Measurements from ENCODE around the gene GNPNAT1.
A peak's percentile ranks its signal among the peaks of the same experiment; 100 is the strongest.
"Not testable (repeated sequence)": the region's sequence is repeated elsewhere in the genome, so short reads cannot be mapped to it uniquely, and the experiment has no call there.

GNPNAT1 gene

DNA sequence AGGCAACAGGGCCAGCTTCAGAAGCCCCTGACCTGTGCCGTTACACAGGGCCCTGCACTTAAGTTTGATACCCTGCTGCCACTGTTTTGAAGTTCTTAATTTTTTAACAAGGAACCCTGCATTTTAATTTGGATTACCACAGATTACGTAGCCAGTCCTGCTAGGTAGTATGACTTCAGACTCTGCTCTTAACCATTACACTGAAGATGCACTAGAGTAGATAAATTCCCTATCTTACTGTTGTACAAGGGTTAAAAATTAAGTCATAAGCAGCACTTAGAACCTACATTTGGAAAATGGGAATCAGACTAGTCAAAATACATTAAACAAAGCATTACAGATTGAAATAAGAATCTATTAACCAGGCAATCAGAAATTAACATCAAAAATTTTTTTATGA lies 2.3 kb downstream of the GNPNAT1 start:
- no peak for DNase-seq

DNA sequence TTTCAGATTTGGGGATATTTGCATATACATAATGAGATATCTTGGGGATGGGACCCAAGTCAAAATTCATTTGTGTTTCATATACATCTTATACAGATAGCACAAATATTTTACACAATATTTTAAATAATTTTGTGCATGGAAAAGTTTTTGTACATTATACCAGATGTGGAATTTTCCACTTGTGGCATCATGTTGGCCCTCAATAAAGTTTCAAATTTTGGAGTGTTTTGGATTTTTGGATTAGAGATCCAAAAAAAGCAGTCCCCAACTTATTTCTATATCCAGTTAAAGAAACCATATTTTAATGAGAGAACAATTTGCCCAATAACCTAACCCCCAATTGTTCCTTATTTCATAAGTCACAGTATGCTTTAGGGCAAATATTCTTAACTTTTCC lies 4.5 kb downstream of the GNPNAT1 start:
- no peak for DNase-seq

DNA sequence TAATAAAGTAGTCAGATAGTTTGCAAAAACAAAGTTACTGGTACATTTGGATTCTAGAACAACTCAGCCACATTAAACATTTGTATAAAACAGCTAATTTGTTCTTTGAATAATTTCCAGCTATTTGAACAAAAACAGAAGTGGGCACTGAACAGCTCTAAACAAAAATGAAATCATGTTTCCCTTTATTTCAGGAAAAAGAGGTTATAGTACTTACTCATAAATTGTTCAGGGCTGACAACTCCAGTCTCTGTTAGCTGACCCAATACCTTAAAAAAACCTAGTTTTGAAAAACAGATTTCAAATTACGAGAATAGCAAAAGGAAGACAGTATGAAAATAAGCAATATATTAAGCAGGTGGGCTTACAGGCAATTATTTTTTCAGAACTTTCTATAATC lies 8.2 kb downstream of the GNPNAT1 start:
- DNase-seq, result no peak

DNA sequence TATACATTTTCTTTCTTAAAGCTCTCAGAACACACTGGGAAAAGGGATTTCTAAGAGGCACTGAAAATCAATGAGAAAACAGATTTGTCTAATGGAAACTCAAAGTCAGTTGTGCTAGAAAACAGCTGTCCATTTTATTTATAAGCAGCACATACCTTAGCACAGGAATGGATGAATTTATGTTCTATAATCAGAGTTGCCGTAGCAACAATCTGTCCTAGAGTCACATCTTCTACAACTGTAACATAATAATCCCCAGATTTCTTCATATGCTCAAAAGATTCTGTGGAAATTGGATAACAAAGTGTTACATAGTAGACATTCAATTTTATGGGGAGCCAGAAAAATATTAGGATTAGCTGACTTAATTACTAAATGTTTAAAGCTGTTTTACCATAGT lies 9.8 kb downstream of the GNPNAT1 start:
- DNase-seq, result no peak

DNA sequence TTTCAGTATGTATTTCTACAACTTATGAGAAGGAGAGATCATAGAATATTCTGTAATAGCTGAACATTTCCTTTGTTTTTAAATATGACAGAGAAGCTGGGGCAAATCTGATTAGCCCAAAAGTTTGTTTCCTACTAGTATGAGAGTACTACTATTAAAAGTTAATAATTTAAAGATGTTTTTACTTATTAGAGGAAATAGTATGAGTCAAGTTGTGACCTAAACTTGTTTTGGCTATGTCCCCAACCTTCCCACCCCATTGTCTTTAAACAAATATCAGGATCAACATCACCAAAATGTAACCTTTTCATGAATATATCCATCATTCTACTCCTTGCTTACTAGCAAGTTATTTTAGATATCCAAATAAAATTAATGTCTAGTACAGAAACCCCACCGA lies 10.5 kb downstream of the GNPNAT1 start:
- DNase-seq, result no peak

DNA sequence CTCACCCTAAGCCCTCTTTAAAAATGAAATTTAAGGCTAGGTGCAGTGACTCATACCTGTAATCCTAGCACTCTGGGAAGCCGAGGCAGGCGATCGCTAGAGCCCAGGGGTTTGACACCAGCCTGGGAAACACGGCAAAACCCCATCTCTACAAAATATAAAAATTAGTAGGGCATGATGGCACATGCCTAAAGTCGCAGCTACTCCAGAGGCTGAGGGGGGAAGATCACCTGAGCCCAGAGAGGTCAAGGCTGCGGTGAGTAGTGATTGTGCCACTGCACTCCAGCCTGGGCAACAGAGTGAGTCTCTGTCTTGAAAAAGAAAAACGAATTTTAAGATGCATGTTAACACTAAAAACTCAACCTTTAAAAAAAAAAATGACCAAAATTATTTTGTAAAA lies 12.7 kb downstream of the GNPNAT1 start:
- no peak for DNase-seq

DNA sequence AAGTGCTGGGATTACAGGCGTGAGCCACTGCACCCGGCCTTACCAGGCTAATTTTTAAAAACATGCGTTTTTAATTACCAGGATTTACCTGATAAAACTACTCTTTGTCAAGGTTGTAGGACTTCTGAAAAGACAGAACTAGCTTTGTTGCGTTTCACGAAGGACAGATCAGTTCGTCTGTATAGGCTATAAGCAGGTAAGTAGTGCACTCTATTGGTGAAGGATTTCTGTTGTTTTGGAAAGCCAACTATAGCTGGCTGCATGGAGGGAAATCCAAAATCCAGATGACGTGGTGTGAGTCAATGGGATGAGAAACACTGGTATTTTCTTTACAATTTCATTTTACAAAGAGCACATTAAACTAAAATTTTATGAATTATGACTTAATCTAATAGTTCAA lies 14.6 kb downstream of the GNPNAT1 start:
- no peak for DNase-seq

DNA sequence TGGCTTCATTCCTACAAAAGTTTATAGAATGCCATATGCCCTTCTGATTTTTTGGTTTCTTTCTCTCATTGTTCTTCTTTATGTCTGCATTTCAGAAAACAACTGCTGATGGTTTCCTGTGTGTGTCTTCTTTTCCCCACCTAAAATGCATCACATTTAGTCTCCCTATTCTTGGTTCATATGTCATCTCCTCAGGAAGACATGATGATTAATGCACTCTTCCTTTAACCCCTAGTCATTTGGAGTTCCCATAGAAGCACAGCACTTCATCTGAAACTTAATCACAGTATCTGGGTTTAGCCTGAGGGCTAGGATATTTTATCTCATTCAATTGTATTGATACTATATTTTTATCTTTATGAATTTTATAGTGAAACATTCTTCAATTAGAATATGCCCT lies 21.5 kb downstream of the GNPNAT1 start:
- no peak for DNase-seq

DNA sequence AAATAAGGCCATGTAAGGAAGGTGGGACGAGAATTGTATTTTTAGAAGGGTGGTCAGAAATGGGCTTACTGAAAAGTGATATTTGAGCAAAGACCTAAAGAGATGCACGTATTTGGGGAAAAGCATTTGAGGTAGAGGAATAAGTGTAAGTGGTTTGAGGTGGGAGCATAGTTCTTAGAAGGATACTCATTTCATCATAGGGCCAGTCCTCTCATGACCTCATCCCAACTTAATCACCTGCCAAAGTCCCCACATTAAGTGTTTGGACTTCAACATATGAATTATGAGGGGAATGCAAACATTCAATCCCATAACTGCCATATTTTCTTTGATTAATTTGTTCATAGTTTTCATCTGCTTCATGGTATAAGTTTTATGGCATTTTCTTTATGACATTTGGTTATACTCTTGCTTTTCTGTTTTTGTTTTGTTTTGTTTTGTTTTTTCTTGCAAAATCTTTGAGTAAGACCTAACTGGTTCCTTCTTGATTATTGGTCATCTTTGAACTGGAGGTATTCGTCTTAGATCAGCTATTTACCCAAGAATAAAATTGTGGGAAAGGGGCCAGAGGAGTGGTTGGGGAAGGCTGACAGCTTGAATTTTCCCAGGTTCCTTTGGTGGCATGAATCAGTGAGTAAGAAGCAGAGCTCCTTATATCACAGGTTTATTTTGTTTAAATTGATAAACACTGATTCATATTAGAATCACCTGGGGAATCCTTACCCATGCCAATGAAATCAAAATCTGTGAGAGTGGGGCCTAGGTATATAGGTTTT lies 24.2 kb downstream of the GNPNAT1 start:
- no peak for DNase-seq

DNA sequence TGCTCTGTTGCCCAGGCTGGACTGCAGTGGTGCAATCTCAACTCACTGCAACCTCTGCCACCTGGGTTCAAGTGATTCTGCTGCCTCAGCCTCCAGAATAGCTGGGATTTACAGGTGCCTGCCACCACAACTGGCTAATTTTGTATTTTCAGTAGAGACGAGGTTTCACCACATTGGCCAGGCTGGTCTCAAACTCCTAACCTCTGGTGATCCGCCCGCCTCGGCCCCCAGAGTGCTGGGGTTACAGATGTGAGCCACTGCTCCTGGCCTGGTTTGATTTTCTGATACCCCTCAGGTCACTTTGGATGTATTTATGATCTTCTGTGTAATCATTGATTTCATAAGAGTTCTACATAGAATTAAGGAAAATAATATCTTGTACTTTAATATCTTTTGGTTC lies 28.5 kb downstream of the GNPNAT1 start:
- not testable (repeated sequence) for DNase-seq

DNA sequence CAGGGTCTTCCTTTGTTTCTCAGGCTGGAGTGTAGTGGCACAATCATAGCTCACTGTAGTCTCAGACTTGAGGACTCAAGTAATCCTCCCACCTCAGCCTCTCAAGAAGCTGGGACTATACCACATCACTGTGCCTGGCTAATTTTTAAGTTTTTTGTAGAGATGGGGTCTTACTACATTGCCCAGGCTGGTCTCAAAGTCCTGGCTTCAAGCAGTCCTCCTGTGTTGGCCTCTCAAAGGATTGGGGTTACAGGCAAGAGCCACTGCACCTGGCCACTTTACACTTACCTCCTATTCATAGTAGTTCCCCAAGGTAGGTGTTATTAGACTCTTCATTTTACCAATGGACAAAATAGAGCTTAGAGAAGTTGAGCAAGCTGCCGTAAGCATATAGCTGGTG lies 32.3 kb downstream of the GNPNAT1 start:
- DNase-seq, result no peak

DNA sequence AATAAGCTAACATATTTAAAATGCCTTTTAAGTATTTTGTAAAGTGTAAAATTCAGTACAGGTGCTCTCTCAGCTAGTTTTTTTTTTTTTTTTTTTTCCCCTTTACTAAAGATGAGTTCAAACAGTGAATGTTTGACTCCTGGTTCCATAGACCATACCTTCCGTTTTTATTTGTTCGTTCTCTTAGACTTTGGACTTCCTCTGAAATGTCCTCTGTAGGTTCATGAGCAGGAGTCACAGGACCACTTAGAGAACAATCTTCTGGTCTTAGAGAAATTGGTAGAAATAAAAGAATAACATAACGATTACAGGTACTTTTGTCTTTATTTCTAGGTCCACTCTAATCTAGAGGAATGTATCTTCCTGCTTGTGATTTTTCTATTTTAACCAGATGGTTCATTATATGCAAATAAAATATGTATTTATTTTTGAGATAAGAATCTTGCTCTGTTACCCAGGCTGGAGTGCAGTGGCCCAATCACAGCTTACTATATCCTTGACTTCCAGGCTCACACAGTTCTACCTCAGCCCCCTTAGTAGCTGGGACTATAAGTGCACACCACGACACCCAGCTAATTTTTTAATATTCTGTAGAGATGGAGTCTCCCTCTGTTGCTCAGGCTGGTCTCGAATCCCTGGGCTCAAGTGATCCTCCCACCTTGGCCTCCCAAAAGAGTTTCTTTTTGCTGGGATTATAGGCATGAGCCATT lies 35.6 kb downstream of the GNPNAT1 start:
- DNase-seq, result no peak

DNA sequence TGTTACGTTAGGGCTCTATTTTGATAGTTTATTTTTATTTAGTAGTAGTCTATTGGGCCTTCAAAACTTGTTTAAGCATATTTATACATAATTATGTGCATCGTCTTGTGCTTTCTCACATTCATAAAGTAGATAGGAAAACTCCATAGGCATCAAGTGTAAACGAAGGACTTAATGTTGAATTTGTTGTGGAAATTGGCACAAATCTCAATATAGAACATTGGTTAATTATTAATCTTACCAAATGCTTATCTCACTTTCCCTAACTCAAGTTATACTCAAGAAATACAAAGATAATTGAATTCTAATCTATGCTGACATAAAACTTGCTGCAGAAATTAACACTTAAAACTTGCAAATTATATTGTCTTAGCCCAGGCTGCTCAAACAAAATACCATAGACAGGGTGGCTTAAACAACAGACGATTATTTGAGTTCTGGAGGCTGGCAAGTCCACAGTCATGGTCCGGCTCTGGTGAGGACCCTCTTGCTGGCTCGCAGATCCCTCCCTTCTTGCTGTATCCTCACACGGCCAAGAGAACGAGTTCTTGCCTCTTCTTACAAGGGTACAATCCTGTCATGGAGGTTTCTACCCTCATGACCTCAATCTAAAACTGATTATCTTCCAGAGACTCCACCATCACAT lies 42.6 kb downstream of the GNPNAT1 start:
- DNase-seq, result no peak

DNA sequence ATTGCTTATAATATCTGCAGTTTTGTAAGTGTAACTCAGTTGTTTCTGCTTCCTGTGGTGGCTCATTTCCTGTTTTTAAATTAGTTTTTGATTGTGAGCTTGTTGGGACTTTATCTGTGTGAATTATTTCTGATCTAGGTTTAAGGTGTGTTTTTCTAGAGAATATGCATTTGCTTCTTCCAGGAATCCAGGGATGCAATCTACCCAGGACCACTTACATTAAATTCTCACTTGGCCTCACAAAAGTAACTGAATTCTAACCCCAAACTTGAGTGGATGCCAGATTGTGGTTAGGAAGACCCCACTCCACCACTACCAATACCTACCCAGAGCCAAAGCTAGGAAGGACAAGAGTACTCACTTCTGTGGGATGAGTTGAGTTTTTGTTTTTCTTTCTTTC lies 49.5 kb downstream of the GNPNAT1 start:
- no peak for DNase-seq

DNA sequence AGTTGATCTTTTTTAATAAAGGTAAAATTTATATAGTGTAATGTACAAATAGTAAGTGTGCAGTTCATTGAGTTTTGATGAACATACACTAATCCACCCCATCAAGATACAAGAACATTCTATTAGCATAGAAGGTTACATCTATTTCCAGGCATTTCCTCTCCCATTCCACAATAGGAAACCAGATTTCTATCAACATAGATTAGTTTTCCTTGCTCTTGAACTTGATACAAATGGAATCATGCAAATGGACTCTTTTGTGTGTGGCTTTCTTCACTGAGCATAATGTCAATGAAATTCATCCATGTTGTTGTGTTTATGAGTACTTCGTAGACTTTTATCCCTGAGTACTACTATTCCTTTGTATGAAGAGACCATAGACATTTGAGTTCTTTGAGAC lies 50.7 kb downstream of the GNPNAT1 start:
- no peak for DNase-seq

DNA sequence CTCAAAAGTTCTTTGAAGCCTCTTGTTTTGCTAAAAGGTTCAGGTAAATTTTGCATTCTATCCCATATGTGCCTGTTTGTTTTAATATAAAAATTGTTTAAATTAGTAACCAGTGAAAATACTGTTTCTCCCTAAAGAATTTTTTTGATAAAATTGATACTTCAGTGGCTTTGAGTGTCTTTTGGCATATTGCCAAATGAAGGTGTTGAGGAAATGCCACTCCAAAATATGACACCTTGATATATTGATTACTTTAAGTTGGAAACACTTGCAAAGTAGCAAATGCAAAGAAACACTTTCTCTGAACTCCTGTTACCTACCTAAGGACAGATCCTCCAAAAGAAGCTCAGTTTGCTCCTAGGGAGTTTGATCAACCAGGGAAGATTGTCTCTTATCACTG lies 53.0 kb downstream of the GNPNAT1 start:
- DNase-seq, result no peak

DNA sequence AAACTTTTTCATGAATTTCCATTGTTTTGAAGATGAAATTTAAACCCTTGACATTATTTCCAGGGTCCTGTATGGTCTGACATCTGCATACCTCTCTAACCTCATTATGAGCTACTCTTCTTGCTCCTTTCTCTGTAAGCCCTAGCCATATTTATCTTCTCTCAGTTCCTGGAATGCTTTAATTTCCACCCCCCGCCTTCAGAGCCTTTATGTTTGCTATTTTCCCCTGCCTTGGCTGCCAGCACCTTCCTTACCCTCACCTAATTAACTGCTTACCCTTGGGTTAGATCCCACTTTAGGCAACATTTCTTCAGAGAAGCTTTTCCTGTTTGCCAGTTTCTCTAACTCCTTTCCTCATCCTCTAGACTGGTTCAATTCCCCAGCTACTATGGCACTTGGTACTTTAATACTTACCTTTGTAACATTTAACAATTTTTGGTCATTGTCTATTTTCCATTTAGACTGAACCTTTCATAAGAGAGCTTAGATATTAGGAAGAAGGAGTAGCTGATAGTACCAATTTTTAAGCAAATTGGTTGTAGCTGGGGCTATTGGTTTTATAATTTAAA lies 55.4 kb downstream of the GNPNAT1 start:
- DNase-seq, result no peak

DNA sequence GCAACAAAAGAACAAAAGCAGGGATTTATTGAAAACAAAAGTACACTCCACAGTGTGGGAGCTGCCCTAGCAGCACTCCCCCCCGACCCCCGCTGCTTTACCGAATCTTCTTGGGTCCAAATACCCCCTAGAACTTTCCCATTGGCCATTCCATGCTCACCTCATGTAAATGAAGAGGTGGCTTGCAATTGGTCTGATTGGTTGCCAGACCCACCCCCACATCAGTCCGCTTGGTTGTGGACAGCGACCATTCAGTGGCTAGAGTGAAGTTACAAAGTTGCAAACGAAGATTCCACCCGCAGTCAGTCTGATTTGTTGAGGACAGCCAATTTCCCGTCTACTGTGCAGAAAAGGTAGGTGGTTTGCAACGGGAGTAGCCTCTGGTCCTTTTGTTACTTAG lies 57.6 kb downstream of the GNPNAT1 start:
- no peak for DNase-seq

DNA sequence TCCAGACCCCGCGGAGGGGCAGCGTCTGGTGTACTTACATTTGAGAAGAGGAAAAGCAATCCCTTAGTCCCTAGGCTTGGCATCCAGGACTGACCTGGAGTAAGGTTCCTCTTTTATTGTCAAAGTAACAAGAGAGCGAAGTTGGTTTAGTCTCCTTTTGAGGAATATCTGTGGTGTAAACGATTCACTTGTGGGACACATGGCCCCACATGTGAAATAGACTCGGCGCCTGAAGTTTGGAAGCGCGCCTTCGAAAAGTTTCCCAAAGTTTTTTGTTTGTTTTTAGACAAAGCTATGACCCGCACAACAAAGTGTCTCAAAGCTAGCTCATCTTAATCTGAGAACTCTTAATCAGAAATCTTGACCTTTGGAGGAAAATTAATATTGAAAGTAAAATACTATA lies 60.7 kb downstream of the GNPNAT1 start:
- DNase-seq, result no peak

DNA sequence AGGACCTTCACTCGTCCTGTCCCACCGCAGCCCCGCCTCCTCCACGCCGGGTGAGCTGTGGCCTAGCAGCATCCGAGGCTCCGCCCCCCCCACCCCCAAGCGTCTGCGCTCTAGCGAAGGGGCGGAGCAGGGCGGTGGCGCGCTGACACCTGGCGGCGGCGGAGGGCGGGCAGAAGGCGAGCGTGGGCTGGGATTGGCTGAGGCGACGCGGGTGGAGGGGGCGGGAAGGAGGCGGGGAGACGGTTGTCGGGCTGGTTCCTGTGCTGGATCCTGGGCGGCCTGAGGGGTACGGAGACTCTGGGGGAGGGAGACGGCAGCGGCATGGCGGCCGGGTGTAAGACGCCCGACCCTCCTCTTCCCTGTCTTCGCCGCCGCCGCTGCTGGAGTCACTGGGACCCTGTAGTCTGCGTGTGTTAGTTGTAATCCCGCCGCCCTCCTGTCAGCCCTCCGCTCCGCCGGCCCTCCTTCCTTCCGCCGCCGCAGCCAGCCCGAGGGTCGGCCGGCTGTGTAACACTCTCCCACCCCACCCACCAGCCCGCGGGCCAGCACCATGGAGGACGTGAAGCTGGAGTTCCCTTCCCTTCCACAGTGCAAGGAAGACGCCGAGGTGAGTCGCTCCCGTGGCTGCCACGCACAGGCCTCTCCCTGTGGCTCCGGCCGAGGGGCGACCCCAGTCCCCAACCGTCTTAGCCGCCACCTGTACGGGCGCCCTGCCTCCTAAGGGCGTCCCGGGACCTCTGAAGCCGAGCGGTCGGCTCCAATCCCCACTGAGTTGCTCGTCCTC lies 61.3 kb downstream of the GNPNAT1 start, which contains the start of gene STYX:
Gene STYX, plus strand, starts transcription at position 242 of the 784 bp plus-strand sequence. Its CDS starts 309 bp downstream, at position 551.
- DNase-seq, result peak; percentile 99

DNA sequence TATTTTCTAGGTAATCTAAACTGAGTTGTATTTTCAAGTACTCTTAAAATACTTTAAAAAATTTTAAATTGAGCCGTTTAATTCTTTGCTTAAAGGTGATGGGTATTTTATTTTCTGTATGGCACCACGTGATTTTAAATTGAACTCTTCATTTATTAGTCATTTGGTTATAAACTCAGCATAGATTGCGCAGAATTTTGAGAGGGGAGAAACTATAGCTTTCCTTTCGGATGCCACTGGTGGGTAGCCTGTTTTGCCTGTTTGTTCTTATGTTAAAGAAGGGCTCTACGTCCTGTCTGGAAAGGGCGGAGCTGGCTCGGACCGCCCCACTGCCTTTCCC lies 61.9 kb downstream of the GNPNAT1 start:
- no peak for DNase-seq

DNA sequence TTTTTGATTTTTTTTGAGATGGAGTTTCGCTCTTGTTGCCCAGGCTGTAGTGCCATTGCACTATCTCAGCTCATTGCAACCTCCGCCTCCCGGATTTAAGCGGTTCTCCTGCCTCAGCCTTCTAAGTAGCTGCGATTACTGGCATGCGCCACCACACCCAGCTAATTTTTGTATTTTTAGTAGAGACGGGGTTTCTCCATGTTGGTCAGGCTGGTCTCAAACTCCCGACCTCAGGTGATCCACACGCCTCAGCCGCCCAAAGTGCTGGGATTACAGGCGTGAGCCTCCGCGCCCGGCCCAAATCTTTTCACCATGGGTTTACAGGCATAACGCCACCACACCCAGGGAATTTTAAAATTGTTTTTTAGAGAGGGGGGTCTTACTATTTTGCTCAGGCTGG lies 62.4 kb downstream of the GNPNAT1 start:
- not testable (repeated sequence) for DNase-seq

DNA sequence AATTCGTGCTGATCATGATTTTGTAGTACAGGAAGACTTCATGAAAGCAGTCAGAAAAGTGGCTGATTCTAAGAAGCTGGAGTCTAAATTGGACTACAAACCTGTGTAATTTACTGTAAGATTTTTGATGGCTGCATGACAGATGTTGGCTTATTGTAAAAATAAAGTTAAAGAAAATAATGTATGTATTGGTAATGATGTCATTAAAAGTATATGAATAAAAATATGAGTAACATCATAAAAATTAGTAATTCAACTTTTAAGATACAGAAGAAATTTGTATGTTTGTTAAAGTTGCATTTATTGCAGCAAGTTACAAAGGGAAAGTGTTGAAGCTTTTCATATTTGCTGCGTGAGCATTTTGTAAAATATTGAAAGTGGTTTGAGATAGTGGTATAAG lies 63.9 kb downstream of the GNPNAT1 start:
- not testable (repeated sequence) for DNase-seq
